ENCODE measurements around the gene ATP2C1.

GRCh38 chr3:130907500-130907899 is 13.6 kb downstream of the ATP2C1 start:
- TF ChIP-seq CTCF (IDR thresholded peaks at IDR 0.05) (no peak), POLR2AphosphoS5 (IDR thresholded peaks at IDR 0.05) (no peak), POLR2A (IDR thresholded peaks at IDR 0.05; ENCODE audit: low read depth) (no peak), EP300 (IDR thresholded peaks at IDR 0.05) (no peak)
